Measurements from ENCODE around the gene SLC25A13.
A peak's percentile ranks its signal among the peaks of the same experiment; 100 is the strongest.
"Not testable (repeated sequence)": the region's sequence is repeated elsewhere in the genome, so short reads cannot be mapped to it uniquely, and the experiment has no call there.

Gene SLC25A13

GRCh38 chr7:96321031-96321657 lies 754 bp downstream of the SLC25A13 start:
- peak; percentile 65 to 88 for DNase-seq

GRCh38 chr7:96320442-96320841 lies 1.5 kb downstream of the SLC25A13 start:
- no peak for DNase-seq

- DNase-seq, result no peak
These were observed 2.5 kb downstream of the SLC25A13 start for GRCh38 chr7:96319439-96319838.

- no peak for DNase-seq
These were observed 4.9 kb downstream of the SLC25A13 start for GRCh38 chr7:96316949-96317348.

- no peak for DNase-seq
These were observed 6.8 kb downstream of the SLC25A13 start for GRCh38 chr7:96315125-96315512.

GRCh38 chr7:96314402-96315124 lies 7.3 kb downstream of the SLC25A13 start:
- no peak for DNase-seq

GRCh38 chr7:96313940-96314339 lies 8.0 kb downstream of the SLC25A13 start:
- DNase-seq, result no peak

- no peak for DNase-seq
These were observed 9.4 kb downstream of the SLC25A13 start for GRCh38 chr7:96312502-96312901.

GRCh38 chr7:96311967-96312366 lies 9.9 kb downstream of the SLC25A13 start:
- no peak for DNase-seq

GRCh38 chr7:96310110-96310509 lies 11.8 kb downstream of the SLC25A13 start:
- DNase-seq, result no peak

- DNase-seq, result no peak
These were observed 13.0 kb downstream of the SLC25A13 start for GRCh38 chr7:96308950-96309263.

- no peak for DNase-seq
These were observed 13.5 kb downstream of the SLC25A13 start for GRCh38 chr7:96308253-96308949.

GRCh38 chr7:96306385-96307125 lies 15.3 kb downstream of the SLC25A13 start:
- no peak for DNase-seq

GRCh38 chr7:96305915-96306314 lies 16.0 kb downstream of the SLC25A13 start:
- DNase-seq, result no peak

GRCh38 chr7:96304573-96304972 lies 17.3 kb downstream of the SLC25A13 start:
- DNase-seq, result no peak

GRCh38 chr7:96303686-96304443 lies 18.0 kb downstream of the SLC25A13 start:
- no peak for DNase-seq

- no peak for DNase-seq
These were observed 18.7 kb downstream of the SLC25A13 start for GRCh38 chr7:96303105-96303685.

GRCh38 chr7:96300986-96301385 lies 20.9 kb downstream of the SLC25A13 start:
- DNase-seq, result no peak

- DNase-seq, result no peak
These were observed 21.4 kb downstream of the SLC25A13 start for GRCh38 chr7:96300502-96300901.

- DNase-seq, result no peak
These were observed 22.4 kb downstream of the SLC25A13 start for GRCh38 chr7:96299496-96299895.

- DNase-seq, result no peak
These were observed 24.0 kb downstream of the SLC25A13 start for GRCh38 chr7:96297876-96298275.

- not testable (repeated sequence) for DNase-seq
These were observed 24.5 kb downstream of the SLC25A13 start for GRCh38 chr7:96297446-96297845.
